HUES6 (cell line): ENCODE data around the gene B4GALNT3.
A peak's percentile ranks its signal among the peaks of the same experiment; 100 is the strongest.

Experiments used
- H3K27ac ChIP-seq: 2 replicates; pipeline ENCODE4 v1.7.0; 2013; ENCODE audit warnings: low read depth, mild to moderate bottlenecking, low read length, inconsistent platforms
- H3K27me3 ChIP-seq: 2 replicates; pipeline ENCODE4 v1.6.1; 2013; ENCODE audit warnings: low read length; ENCODE audit not compliant: control insufficient read depth, insufficient read depth
- H3K36me3 ChIP-seq: 2 replicates; pipeline ENCODE4 v1.6.1; 2013; ENCODE audit warnings: low read length; ENCODE audit not compliant: control insufficient read depth, insufficient read depth
- H3K4me1 ChIP-seq: 2 replicates; pipeline ENCODE4 v1.6.1; 2013; ENCODE audit warnings: low read length; ENCODE audit not compliant: control insufficient read depth, insufficient read depth
- H3K4me3 ChIP-seq: 2 replicates; pipeline ENCODE4 v1.5.1; 2013; ENCODE audit warnings: low read depth, low read length
- H3K9ac ChIP-seq: one replicate; pipeline ENCODE4 v1.6.1; 2013; ENCODE audit warnings: mild to moderate bottlenecking, low read length
- H3K9me3 ChIP-seq: 2 replicates; pipeline ENCODE4 v1.6.1; 2013; ENCODE audit warnings: low read depth, low read length; ENCODE audit not compliant: control insufficient read depth, insufficient read depth

B4GALNT3 gene

DNA sequence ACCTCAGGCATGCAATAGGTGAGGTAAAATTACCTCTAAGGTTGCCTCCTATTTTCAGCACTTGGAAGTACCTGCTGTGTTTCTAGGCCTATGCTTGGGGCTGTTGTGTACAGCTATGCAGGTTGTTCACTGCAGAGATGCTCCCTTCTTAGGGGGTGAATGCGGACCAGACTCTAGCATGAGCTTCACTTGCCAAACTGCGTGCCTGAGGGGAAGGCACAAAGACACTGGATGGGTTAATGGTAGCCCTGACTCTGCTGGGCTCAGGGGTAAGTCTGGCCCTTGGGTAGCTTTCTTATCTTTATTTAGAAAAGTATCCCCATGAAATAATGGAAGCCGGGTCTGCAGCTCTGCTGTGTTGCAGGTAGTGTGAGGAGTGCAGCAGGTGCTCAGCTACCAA is 35.7 kb downstream of the B4GALNT3 start:
- H3K27ac ChIP-seq = no peak overlapping the region
- no peaks in the 10 kb centered on the region for H3K4me1 ChIP-seq
- no peaks in the 10 kb centered on the region for H3K27me3 ChIP-seq
- H3K9ac ChIP-seq = no peak overlapping the region
- H3K4me3 ChIP-seq = no peak overlapping the region
- H3K36me3 ChIP-seq = no peaks in the 10 kb centered on the region
- peaks cover 19% of the 10 kb centered on the region for H3K9me3 ChIP-seq

DNA sequence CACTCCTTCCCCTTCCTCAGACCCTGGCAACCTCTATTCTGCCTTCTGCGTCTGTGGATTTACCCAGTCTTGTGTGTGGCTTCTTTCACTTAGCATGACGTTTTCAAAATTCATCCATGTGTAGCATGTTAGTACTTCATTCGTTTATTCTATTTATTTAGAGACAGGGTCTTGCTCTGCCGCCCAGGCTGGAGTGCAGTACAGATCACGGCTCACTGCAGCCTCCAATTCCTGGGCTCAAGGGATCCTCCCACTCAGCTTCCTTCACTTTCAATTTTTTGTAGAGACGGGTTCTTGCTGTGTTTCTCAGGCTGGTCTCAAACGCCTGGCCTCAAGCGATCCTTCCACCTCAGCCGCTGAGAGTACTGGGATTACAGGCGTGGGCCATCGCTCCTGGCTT is 37.0 kb downstream of the B4GALNT3 start:
- Histone ChIP-seq H3K36me3 (no peaks in the 10 kb centered on the region), H3K9ac (no peak overlapping the region), H3K9me3 (peaks cover 12% of the 10 kb centered on the region; the same call in 1 of the 2 replicates), H3K4me1 (peaks cover 2% of the 10 kb centered on the region), H3K27me3 (no peaks in the 10 kb centered on the region), H3K4me3 (no peak overlapping the region), H3K27ac (no peak overlapping the region)

DNA sequence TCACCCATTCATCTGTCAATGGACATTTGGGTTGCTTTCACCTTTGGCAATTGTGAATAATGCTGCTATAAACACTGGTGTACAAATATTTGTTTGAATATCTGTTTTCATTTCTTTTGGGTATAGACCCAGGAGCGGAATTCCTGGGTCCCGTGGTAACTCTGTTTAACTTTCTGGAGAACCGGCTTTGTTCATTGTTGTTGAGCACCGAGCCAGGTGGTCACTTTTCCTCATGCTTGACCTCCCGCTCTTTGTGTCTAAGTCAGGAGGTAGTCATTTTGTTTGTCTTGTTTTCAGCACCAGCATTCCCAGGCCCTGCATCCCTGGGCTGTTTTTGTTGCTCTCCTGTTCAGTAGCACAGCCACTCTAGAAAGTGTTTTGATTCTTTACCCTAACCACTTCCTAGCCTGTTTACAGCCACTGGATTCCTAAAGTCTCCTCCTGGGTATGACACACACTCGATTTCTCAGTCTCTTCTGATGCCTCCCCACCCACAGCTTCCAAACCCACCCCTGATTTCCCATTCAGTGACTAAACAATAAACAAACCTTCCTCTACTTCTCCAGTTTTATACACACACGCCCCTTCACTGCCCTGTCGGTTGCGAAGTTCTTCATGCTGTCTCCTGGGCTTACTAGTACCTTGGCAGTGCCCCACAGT is 37.9 kb downstream of the B4GALNT3 start:
- Histone ChIP-seq H3K36me3 (no peaks in the 10 kb centered on the region), H3K9ac (no peak overlapping the region), H3K27ac (no peak overlapping the region), H3K9me3 (peaks cover 8% of the 10 kb centered on the region; the same call in 1 of the 2 replicates), H3K4me1 (peaks cover 11% of the 10 kb centered on the region), H3K4me3 (no peak overlapping the region), H3K27me3 (no peaks in the 10 kb centered on the region)

DNA sequence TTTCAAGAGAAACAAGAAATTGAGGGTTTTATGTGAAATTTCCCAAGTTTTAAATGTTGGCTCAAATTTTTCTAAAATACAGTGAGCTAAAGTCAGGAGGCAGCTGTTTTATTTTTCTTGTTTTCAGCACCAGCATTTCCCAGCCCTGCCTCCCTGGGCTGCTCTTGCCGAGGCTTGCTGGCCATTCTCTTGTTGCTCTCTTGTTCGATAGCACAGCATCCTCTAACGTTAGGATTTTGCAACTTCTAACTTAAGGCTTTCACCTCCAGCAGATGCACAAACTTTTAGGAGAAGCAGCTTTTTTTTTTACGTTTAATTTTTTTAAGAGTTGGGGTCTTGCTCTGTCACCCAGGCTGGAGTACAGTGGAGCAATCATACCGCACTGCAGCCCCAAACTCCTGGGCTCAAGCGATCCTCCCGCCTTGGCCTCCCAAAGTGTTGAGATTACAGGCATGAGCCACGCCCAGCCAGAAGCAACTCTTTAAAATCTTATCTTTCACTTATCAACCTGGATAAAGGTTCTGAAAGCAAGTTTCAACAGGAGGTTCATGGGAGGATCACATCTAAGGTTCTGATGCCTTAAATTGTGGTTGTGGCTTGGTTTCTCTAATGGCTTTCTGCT is 40.2 kb downstream of the B4GALNT3 start:
- no peak overlapping the region for H3K9ac ChIP-seq
- H3K36me3 ChIP-seq = no peaks in the 10 kb centered on the region
- H3K27ac ChIP-seq = no peak overlapping the region
- H3K9me3 ChIP-seq = no peaks in the 10 kb centered on the region
- H3K27me3 ChIP-seq = no peaks in the 10 kb centered on the region
- H3K4me3 ChIP-seq = no peak overlapping the region
- peaks cover 21% of the 10 kb centered on the region for H3K4me1 ChIP-seq

DNA sequence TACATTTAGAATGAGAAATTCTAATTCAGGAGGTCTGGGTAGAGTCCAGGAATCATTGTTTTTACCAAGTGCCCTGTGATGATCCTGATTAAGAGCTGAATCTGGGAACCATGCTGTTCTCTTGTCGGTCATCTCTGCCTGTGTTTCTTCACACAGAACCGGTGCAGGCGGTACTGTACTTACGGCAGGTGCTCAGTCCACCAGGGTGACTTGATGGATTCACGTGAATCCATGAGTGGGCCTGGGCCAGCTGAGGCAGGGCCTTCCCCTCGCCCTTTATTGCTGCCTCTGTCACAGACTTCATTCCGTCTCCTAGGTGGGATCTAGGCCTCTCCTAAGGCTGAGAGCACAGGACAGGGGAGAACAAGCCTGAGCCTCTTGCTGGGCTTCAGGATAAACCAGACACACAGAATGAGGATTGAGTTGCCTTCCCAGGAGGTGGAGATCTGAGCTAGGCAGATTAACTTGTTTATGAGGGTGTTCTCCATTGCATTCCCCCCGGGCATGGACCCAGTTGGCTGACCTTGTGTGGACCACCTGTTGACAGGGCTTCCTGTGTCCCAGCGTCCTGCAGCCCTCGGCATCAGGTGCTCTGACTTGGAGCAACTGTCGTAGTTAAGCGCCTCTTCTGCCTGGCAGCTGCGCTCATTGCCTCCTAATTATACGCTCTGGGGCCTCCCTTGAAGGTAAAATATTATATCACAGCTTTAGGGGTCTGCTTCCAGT is 42.1 kb downstream of the B4GALNT3 start:
- H3K9ac ChIP-seq = no peak overlapping the region
- no peaks in the 10 kb centered on the region for H3K27me3 ChIP-seq
- H3K4me3 ChIP-seq = no peak overlapping the region
- H3K27ac ChIP-seq = no peak overlapping the region
- no peaks in the 10 kb centered on the region for H3K36me3 ChIP-seq
- H3K9me3 ChIP-seq = no peaks in the 10 kb centered on the region
- H3K4me1 ChIP-seq = peaks cover 23% of the 10 kb centered on the region

DNA sequence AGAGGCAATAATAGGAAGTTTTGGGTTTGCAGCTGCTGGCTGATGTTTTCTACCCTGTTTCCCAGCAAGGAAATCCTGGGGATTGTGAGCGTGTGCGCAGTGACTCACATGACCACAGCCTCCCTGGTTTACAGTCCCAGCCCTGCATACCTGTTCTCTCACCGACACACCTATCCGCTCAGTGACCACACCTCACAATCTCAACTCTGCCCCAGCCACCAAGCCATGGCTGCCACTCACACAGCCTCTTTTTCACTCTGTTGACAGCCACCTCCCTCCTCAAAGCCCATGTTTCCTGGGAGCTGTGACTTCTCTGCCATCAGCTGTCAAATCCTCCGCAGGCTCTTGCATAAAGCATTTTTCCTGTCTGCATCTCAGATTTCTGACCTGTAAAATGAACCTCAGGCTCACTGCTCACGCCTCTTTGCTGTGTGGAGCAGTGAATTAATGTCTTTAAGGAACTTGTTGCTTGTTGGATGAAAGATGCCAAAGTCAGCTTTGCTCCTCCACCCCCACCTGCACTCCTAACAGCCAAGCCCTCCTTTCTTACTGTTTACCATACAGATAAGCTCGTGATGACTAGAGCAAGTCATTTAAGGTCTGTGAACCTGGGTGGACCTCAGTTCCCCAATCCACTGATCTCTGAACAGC is 43.5 kb downstream of the B4GALNT3 start:
- H3K9ac ChIP-seq = no peak overlapping the region
- H3K27ac ChIP-seq = no peak overlapping the region
- no peak overlapping the region for H3K4me3 ChIP-seq
- H3K36me3 ChIP-seq = no peaks in the 10 kb centered on the region
- no peaks in the 10 kb centered on the region for H3K9me3 ChIP-seq
- H3K4me1 ChIP-seq = peaks cover 27% of the 10 kb centered on the region
- no peaks in the 10 kb centered on the region for H3K27me3 ChIP-seq

DNA sequence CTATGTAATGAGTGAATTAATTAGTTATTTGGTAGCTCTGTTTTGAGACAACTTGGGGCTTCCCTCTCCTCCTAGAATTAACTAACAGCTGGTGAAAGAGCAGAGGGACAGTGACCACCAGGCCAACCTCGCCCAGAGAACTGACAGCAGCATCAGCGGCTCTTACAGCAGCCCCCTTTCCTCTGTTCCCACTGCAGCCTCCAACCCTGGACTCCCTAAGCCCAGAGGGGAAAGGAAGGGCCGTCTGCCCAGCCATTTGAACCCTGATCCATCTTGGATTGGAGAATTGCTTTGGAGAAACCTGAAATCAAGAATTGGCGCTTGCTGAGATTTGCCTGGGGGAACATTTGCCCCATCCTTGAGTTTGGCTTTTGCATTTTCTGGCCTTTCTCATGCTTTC is 45.5 kb downstream of the B4GALNT3 start:
- no peaks in the 10 kb centered on the region for H3K27me3 ChIP-seq
- no peak overlapping the region for H3K4me3 ChIP-seq
- H3K36me3 ChIP-seq = no peaks in the 10 kb centered on the region
- no peaks in the 10 kb centered on the region for H3K9me3 ChIP-seq
- H3K27ac ChIP-seq = no peak overlapping the region
- peaks cover 46% of the 10 kb centered on the region for H3K4me1 ChIP-seq
- no peak overlapping the region for H3K9ac ChIP-seq

DNA sequence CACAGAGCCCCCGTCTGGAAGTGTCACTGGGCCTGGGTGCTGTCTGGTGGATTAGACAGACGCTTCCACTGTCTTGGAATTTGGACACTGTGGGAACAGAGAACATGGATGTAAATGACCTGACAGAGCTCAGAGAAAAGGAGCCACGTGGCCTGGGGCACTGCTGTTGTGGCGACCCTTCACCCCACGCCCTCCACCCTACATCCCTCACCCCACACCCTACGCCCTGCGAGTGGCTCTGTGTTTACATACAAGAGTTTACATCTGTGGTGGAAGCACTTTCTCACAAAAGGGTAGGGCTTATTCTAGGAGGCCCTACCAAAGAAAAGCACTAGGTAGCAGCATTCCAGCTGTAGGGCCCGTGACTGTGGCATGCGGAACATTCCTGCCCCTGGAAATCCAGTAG is 47.7 kb downstream of the B4GALNT3 start:
- Histone ChIP-seq H3K9ac (no peak overlapping the region), H3K36me3 (no peaks in the 10 kb centered on the region), H3K4me3 (no peak overlapping the region), H3K27me3 (no peaks in the 10 kb centered on the region), H3K4me1 (peaks cover 40% of the 10 kb centered on the region), H3K9me3 (no peaks in the 10 kb centered on the region), H3K27ac (no peak overlapping the region)

DNA sequence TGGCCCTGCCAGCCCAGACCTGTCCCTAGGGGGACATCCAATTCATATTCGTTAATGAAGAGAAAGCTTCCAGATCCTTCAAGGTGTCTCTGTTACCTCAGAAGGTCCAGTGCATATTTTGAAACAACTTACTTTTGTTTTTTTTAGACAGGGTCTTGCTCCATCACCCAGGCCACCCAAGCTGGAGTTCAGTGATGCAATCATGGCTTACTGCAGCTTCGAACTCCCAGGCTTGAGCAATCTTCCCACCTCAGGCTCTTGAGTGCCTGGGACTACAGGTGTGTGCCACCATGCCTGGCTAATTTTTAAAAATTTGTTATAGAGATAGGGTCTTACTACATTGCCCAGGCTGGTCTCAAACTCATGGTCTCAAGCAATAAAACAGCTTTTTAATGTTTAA is 48.4 kb downstream of the B4GALNT3 start:
- H3K9ac ChIP-seq = no peak overlapping the region
- H3K36me3 ChIP-seq = no peaks in the 10 kb centered on the region
- no peaks in the 10 kb centered on the region for H3K27me3 ChIP-seq
- peaks cover 4% of the 10 kb centered on the region; the same call in 1 of the 2 replicates for H3K9me3 ChIP-seq
- H3K4me1 ChIP-seq = peaks cover 33% of the 10 kb centered on the region
- no peak overlapping the region for H3K4me3 ChIP-seq
- no peak overlapping the region for H3K27ac ChIP-seq

DNA sequence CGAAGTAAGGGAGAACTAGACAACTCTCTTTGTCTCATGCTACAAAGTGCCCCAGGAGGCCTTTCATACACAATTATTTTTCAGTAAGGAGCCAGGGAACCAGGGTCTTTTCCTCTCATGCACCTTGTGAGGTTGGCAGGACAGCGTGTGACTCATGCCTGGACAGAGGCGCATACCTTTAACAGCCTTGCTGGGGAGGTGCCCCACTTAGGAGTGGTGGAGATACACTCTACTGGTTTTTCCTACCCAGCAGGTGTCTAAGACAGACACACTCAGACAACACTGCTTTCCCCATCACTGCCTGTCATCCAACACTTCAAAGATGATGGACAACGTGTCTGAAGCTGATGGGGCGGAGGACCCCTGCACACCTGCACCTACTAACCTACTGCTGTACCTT is 49.1 kb downstream of the B4GALNT3 start:
- no peaks in the 10 kb centered on the region for H3K27me3 ChIP-seq
- no peaks in the 10 kb centered on the region for H3K36me3 ChIP-seq
- peak overlapping the region; percentile 21 for H3K9ac ChIP-seq
- H3K4me3 ChIP-seq = peak overlapping the region; percentile 15; the same call in 1 of the 2 replicates
- peaks cover 28% of the 10 kb centered on the region for H3K4me1 ChIP-seq
- peak overlapping the region; percentile 38; the same call in 1 of the 2 replicates for H3K27ac ChIP-seq
- H3K9me3 ChIP-seq = peaks cover 4% of the 10 kb centered on the region; the same call in 1 of the 2 replicates
